Keratinocyte (primary cell): Measurements from ENCODE around the gene UGT1A8. TPM values are rescaled to one million over a fixed set of nuclear protein-coding genes. Genes with fewer than 3 reads are reported as not detected.

Source experiments
- DNase-seq: peaks from one replicate; pipeline ENCODE4 v3.0.0-alpha.2; 2011; ENCODE audit warnings: low read depth, missing footprints, low spot score
- FAIRE-seq: peaks from 2 replicates; lab custom pipeline; 2011; peaks lifted over from hg19 to GRCh38; lab: Jason Lieb, UNC
- H2AFZ ChIP-seq: 2 replicates; pipeline ENCODE4 v1.6.0; 2012; ENCODE audit warnings: low read length, control low read depth, inconsistent platforms; ENCODE audit not compliant: control insufficient read depth
- H3K27ac ChIP-seq: 2 replicates; pipeline ENCODE4 v1.5.1; 2011; ENCODE audit warnings: low read length; ENCODE audit not compliant: control insufficient read depth, insufficient read depth
- H3K27me3 ChIP-seq: 3 replicates; pipeline ENCODE4 v1.6.0; 2011; ENCODE audit warnings: low read length; ENCODE audit not compliant: control insufficient read depth, insufficient read depth; ENCODE audit errors: extremely low read depth
- H3K36me3 ChIP-seq, 2 experiments: 2 replicates in 1 of 2; 3 replicates in 1 of 2; pipeline ENCODE4 v1.5.1; 2011; ENCODE audit warnings: low read length in 2 of 2, mild to moderate bottlenecking in 1 of 2; ENCODE audit not compliant: control insufficient read depth in 2 of 2, insufficient read depth in 2 of 2; ENCODE audit errors: extremely low read depth in 1 of 2
- H3K4me1 ChIP-seq: 3 replicates; pipeline ENCODE4 v1.5.1; 2011; ENCODE audit warnings: low read length; ENCODE audit not compliant: control insufficient read depth, insufficient read depth; ENCODE audit errors: extremely low read depth
- H3K4me2 ChIP-seq: 3 replicates; pipeline ENCODE4 v1.6.0; 2011; ENCODE audit warnings: low read depth, low read length; ENCODE audit not compliant: control insufficient read depth, insufficient read depth; ENCODE audit errors: extremely low read depth
- H3K4me3 ChIP-seq, 3 experiments: fragments of 200-600 bp in 1 of 3; sonication (generic) in 1 of 3; 2 replicates in 2 of 3; 3 replicates in 1 of 3; pipeline ENCODE4 v1.5.1; 2011 to 2016; ENCODE audit warnings: low read length in 3 of 3, mild to moderate bottlenecking in 3 of 3, control low read depth in 2 of 3, inconsistent platforms in 1 of 3, low read depth in 1 of 3, mixed read lengths in 1 of 3, mixed run types in 1 of 3, moderate library complexity in 1 of 3; ENCODE audit not compliant: control insufficient read depth in 2 of 3, insufficient read depth in 2 of 3; ENCODE audit errors: extremely low read depth in 1 of 3
- H3K79me2 ChIP-seq: 2 replicates; pipeline ENCODE4 v1.6.0; 2012; ENCODE audit warnings: low read length; ENCODE audit not compliant: control insufficient read depth, insufficient read depth
- H3K9ac ChIP-seq: 3 replicates; pipeline ENCODE4 v1.6.0; 2011; ENCODE audit warnings: low read length; ENCODE audit not compliant: control insufficient read depth, insufficient read depth; ENCODE audit errors: extremely low read depth
- H3K9me1 ChIP-seq: 3 replicates; pipeline ENCODE4 v1.6.0; 2011; ENCODE audit warnings: low read length; ENCODE audit not compliant: control insufficient read depth, insufficient read depth; ENCODE audit errors: extremely low read depth
- H3K9me3 ChIP-seq: 2 replicates; pipeline ENCODE4 v1.5.1; 2012; ENCODE audit warnings: low read depth, low read length; ENCODE audit not compliant: control insufficient read depth
- H4K20me1 ChIP-seq: 3 replicates; pipeline ENCODE4 v1.6.0; 2011; ENCODE audit warnings: low read length; ENCODE audit not compliant: control insufficient read depth, insufficient read depth; ENCODE audit errors: extremely low read depth
- CTCF ChIP-seq, 3 experiments: IDR thresholded peaks in 1 of 3; conservative IDR thresholded peaks in 1 of 3; optimal IDR thresholded peaks in 1 of 3; 2 replicates in 2 of 3; 3 replicates in 1 of 3; pipeline versions ENCODE3 to v1.5.1; 2011; ENCODE audit warnings: low read length in 3 of 3, mild to moderate bottlenecking in 3 of 3, moderate library complexity in 2 of 3, control low read depth in 1 of 3, inconsistent platforms in 1 of 3; ENCODE audit not compliant: insufficient read depth in 2 of 3; ENCODE audit errors: extremely low read depth in 1 of 3
- EZH2 ChIP-seq: IDR thresholded peaks from one replicate; pipeline ENCODE4 v1.6.1; 2012; ENCODE audit warnings: inconsistent platforms, mild to moderate bottlenecking, low read length, moderate library complexity
- dilution Hi-C: fragments of 300-500 bp; cut with MboI; formaldehyde crosslinking; loops from one replicate; pipeline ENCODE4 v1.7.0; 2020; ENCODE audit warnings: low sequenced_read_pairs; ENCODE audit not compliant: extremely low pct_ligation_motif_present
- polyA plus RNA-seq, 5 experiments: library from polyadenylated mRNA; depleted of rRNA in 3 of 5; stranded (reverse) in 3 of 5; stranded (forward) in 1 of 5; unstranded in 1 of 5; fragments of >200 nt; gene quantifications; 1 replicate in 1 of 5; 2 replicates in 3 of 5; 3 replicates in 1 of 5; pipeline versions ENCODE4 v1.2.1 to v1.2.3, GENCODE V29; 2011 to 2012; ENCODE audit warnings: missing spikeins in 2 of 5, low read depth in 1 of 5, low replicate concordance in 1 of 5

Gene UGT1A8
- polyA plus RNA-seq, 1 donor (not counting 4 experiments of a cell fraction or from before 2014, with no cell fraction given): 0.64 TPM

GRCh38 chr2:233602076-233602475 is 15.4 kb upstream of the UGT1A8 start:
- H3K79me2 ChIP-seq: no peaks in the 10 kb centered on the region
- no peak for TF ChIP-seq CTCF (optimal IDR thresholded peaks at IDR 0.05 in 1 of 3, IDR thresholded peaks at IDR 0.05 in 1 of 3, conservative IDR thresholded peaks at IDR 0.05 in 1 of 3; ENCODE audit: extremely low read depth in 1 of 3, insufficient read depth in 2 of 3, low read length in 3 of 3)
- no peak for TF ChIP-seq EZH2

GRCh38 chr2:233603520-233603919 is 13.9 kb upstream of the UGT1A8 start:
- Histone ChIP-seq H3K9me3 (no peaks in the 10 kb centered on the region), H4K20me1 (no peaks in the 10 kb centered on the region), H3K9me1 (no peaks in the 10 kb centered on the region), H3K79me2 (no peaks in the 10 kb centered on the region), H3K4me3 (no peak overlapping the region), H3K4me1 (peaks cover 4% of the 10 kb centered on the region), H3K36me3 (no peaks in the 10 kb centered on the region), H2AFZ (no peak overlapping the region), H3K4me2 (no peak overlapping the region), H3K27me3 (no peaks in the 10 kb centered on the region), H3K27ac (no peak overlapping the region), H3K9ac (no peak overlapping the region)
- DNase-seq (no peak), FAIRE-seq (no peak)
- TF ChIP-seq EZH2: no peak
- TF ChIP-seq CTCF (optimal IDR thresholded peaks at IDR 0.05 in 1 of 3, IDR thresholded peaks at IDR 0.05 in 1 of 3, conservative IDR thresholded peaks at IDR 0.05 in 1 of 3; ENCODE audit: extremely low read depth in 1 of 3, insufficient read depth in 2 of 3, low read length in 3 of 3): no peak
- dilution Hi-C loops: no loop called here

More at GRCh38 chr2:233602076-233602475, 15.4 kb upstream of the UGT1A8 start:
- H3K27me3 ChIP-seq: no peaks in the 10 kb centered on the region
- no peaks in the 10 kb centered on the region for H4K20me1 ChIP-seq
- no peaks in the 10 kb centered on the region for H3K9me3 ChIP-seq
- DNase-seq: no peak
- peaks cover 4% of the 10 kb centered on the region for H3K4me1 ChIP-seq
- no peak overlapping the region for H3K27ac ChIP-seq
- H3K9ac ChIP-seq: no peak overlapping the region
- H3K36me3 ChIP-seq: no peaks in the 10 kb centered on the region
- FAIRE-seq: peak; percentile 73
- no peak overlapping the region for H2AFZ ChIP-seq
- no peak overlapping the region for H3K4me3 ChIP-seq
- dilution Hi-C loops: no loop called here
- no peaks in the 10 kb centered on the region for H3K9me1 ChIP-seq
- no peak overlapping the region for H3K4me2 ChIP-seq
